Esophagus muscularis mucosa (tissue), 4 donors: ENCODE measurements around the gene C1orf21. TPM values are rescaled to one million over a fixed set of nuclear protein-coding genes. Genes with fewer than 3 reads are reported as not detected.
A peak's percentile ranks its signal among the peaks of the same experiment; 100 is the strongest.

Experiments used
- DNase-seq: peaks from one replicate; pipeline ENCODE4 v3.0.0-alpha.2; 2017; ENCODE audit errors: extremely low spot score
- H3K27ac ChIP-seq, 4 donors: fragments of 200-600 bp; sonication (generic); replicated peaks in 1 of 4; 1 replicate in 3 of 4; 2 replicates in 1 of 4; pipeline ENCODE4 v1.5.1; 2016 to 2019; ENCODE audit warnings: mild to moderate bottlenecking in 1 of 4
- H3K27me3 ChIP-seq, 4 donors: fragments of 200-600 bp; sonication (generic); one replicate each; pipeline versions ENCODE4 v1.5.1 to v1.6.0; 2016 to 2019
- H3K36me3 ChIP-seq, 4 donors: fragments of 200-600 bp; sonication (generic); one replicate each; pipeline ENCODE4 v1.5.1; 2016 to 2019
- H3K4me1 ChIP-seq, 4 donors: fragments of 200-600 bp; sonication (generic); one replicate each; pipeline ENCODE4 v1.5.1; 2016 to 2019
- H3K4me3 ChIP-seq, 4 donors: fragments of 200-600 bp; sonication (generic); 1 replicate in 2 of 4; 2 replicates in 2 of 4; pipeline ENCODE4 v1.5.1; 2016 to 2019; ENCODE audit warnings: mild to moderate bottlenecking in 4 of 4, moderate library complexity in 1 of 4
- H3K9me3 ChIP-seq, 4 donors: fragments of 200-600 bp; sonication (generic); 1 replicate in 3 of 4; 2 replicates in 1 of 4; pipeline ENCODE4 v1.5.1; 2016 to 2019
- EP300 ChIP-seq: sonication (generic); formaldehyde crosslinking; IDR thresholded peaks from one replicate; pipeline ENCODE4 v1.6.1; 2017; ENCODE audit warnings: antibody characterized with exemption
- POLR2A ChIP-seq: fragments of 450-650 bp; IDR thresholded peaks from one replicate; pipeline ENCODE4 v1.6.1; 2017; ENCODE audit warnings: antibody characterized with exemption, moderate library complexity, mild to moderate bottlenecking, low read depth
- POLR2AphosphoS5 ChIP-seq, 2 donors: sonication (generic); formaldehyde crosslinking; IDR thresholded peaks; one replicate each; pipeline ENCODE4 v1.6.1; 2017; ENCODE audit warnings: antibody characterized with exemption in 2 of 2
- WGBS: methylation state at CpG from one replicate; pipeline ENCODE4 v1.1.5; 2018; 5-methylcytosine and 5-hydroxymethylcytosine counted together
- intact Hi-C: fragments of 100-400 bp; cut with DNase I; formaldehyde crosslinking; loops from one replicate; pipeline ENCODE4 v1.15.1; 2023
- total RNA-seq, 4 donors: library from RNA; depleted of rRNA; stranded (reverse); fragments of >200 nt; gene quantifications; one replicate each; pipeline versions ENCODE4 v1.1.0 to v1.2.1, GENCODE V29; 2016
- TF ChIP-seq, protein P1 (sequence below), 3 experiments: fragments of 200-600 bp in 2 of 3; fragments of 450-650 bp in 1 of 3; sonication (generic) in 2 of 3; IDR thresholded peaks; one replicate each; pipeline ENCODE4 v1.5.1; 2017 to 2019; ENCODE audit warnings: antibody characterized with exemption in 3 of 3, mild to moderate bottlenecking in 2 of 3, moderate library complexity in 1 of 3

Gene C1orf21
- total RNA-seq, 4 donors from 2014 or later, result 39.5 to 91.7 (median 58.8) TPM

DNA sequence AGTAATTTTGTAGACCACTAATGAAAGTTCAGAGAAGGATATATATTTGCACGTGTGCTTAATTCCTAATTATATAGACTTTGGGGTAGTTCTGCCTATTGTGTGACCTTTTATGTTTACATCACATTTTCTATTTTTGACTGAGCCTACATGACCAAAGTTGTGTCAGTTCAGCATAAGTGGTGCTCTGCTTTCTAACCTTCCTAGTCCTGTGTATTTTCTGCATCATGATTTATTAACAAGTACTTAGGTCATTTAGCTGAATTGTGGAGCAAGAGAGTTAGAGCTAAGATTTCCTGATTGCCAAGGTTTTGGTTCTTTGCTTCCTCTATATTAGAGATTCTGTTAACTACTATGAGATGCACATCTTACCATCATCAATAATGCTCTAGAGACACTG lies 176.0 kb downstream of the C1orf21 start:
- WGBS, result 39% methylated on average over 1 of the region's 1 CpG
- DNase-seq, result no peak
- intact Hi-C loops, result loop anchor here (5.0 kb wide), 2 partner anchors 99 to 176 kb away; partner anchors contain the start of gene C1orf21
- no peak overlapping the region for H3K4me3 ChIP-seq
- no peaks in the 10 kb centered on the region for H3K27me3 ChIP-seq
- TF ChIP-seq EP300 (no peak), POLR2AphosphoS5 (IDR thresholded peaks at IDR 0.05) (no peak), POLR2A (no peak)
- TF ChIP-seq, protein P1, sequence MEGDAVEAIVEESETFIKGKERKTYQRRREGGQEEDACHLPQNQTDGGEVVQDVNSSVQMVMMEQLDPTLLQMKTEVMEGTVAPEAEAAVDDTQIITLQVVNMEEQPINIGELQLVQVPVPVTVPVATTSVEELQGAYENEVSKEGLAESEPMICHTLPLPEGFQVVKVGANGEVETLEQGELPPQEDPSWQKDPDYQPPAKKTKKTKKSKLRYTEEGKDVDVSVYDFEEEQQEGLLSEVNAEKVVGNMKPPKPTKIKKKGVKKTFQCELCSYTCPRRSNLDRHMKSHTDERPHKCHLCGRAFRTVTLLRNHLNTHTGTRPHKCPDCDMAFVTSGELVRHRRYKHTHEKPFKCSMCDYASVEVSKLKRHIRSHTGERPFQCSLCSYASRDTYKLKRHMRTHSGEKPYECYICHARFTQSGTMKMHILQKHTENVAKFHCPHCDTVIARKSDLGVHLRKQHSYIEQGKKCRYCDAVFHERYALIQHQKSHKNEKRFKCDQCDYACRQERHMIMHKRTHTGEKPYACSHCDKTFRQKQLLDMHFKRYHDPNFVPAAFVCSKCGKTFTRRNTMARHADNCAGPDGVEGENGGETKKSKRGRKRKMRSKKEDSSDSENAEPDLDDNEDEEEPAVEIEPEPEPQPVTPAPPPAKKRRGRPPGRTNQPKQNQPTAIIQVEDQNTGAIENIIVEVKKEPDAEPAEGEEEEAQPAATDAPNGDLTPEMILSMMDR (IDR thresholded peaks at IDR 0.05), result no peak
- H3K9me3 ChIP-seq, result no peaks in the 10 kb centered on the region
- peaks cover 0 to 8% (median 0%) of the 10 kb centered on the region in 4 donors for H3K36me3 ChIP-seq
- H3K27ac ChIP-seq, result peak overlapping the region; percentile 52 to 70 (median 62)
- peaks cover 24 to 31% (median 30%) of the 10 kb centered on the region in 4 donors for H3K4me1 ChIP-seq

DNA sequence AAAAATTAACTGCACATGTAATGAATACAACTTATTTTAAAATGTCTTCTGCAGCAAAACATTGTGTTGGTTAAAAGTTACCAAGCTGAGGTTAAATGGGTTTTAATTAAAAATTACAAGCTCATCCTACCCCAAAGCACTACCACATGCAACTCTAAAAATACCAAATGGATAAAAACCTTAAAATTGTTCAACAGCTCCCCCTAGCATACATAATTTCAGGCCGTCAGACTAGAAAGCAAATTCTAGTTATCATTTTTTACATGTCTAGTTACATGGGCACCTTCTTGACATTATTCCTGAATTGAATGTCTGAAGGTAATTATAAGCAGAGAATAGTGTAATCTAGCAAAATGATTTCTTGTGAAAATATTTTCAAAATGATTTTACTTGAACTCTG lies 176.5 kb downstream of the C1orf21 start:
- peaks cover 0 to 8% (median 0%) of the 10 kb centered on the region in 4 donors for H3K36me3 ChIP-seq
- no peaks in the 10 kb centered on the region for H3K27me3 ChIP-seq
- intact Hi-C loops, result loop anchor here (5.0 kb wide), 2 partner anchors 99 to 176 kb away; partner anchors contain the start of gene C1orf21
- H3K4me3 ChIP-seq, result no peak overlapping the region
- peaks cover 24 to 31% (median 29%) of the 10 kb centered on the region in 4 donors for H3K4me1 ChIP-seq
- 16% methylated on average over 1 of the region's 1 CpG for WGBS
- H3K9me3 ChIP-seq, result no peaks in the 10 kb centered on the region
- peak overlapping the region in 1 of 4 donors; percentile 70 for H3K27ac ChIP-seq
- TF ChIP-seq, protein P1 (IDR thresholded peaks at IDR 0.05), result peak; percentile 62 to 67 (median 63)
- TF ChIP-seq POLR2AphosphoS5 (IDR thresholded peaks at IDR 0.05), result no peak
- no peak for DNase-seq

DNA sequence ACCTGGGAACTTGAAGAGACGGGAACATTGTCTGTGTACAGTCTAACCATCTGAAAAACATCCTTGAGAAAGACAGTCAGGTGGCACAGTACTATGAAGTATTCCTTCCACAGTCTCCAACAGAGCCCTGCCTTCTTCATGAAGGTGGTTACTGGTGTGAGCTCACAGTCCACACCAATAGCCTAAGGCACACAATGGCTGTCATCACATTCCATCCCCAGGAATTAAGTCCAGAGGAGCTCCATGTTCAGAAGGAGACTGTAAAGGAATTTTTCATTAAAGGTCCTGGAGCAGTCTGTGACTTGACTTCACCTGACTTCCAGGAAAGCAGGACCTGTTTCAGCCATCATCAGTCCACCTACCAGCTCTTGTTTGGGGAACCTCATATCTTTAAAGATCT lies 180.2 kb downstream of the C1orf21 start:
- H3K4me1 ChIP-seq, result peaks cover 12 to 18% (median 16%) of the 10 kb centered on the region in 4 donors
- no peak for DNase-seq
- TF ChIP-seq, protein P1 (IDR thresholded peaks at IDR 0.05), result no peak
- TF ChIP-seq POLR2A (no peak), EP300 (no peak), POLR2AphosphoS5 (IDR thresholded peaks at IDR 0.05) (no peak)
- no peak overlapping the region for H3K4me3 ChIP-seq
- no peaks in the 10 kb centered on the region for H3K27me3 ChIP-seq
- no peak overlapping the region for H3K27ac ChIP-seq
- WGBS, result 94% methylated on average over 1 of the region's 1 CpG
- intact Hi-C loops, result loop anchor here (5.0 kb wide), 1 partner anchor 490 kb away; no protein-coding TSS in a partner anchor
- peaks cover 0 to 8% (median 0%) of the 10 kb centered on the region in 4 donors for H3K36me3 ChIP-seq
- no peaks in the 10 kb centered on the region for H3K9me3 ChIP-seq

DNA sequence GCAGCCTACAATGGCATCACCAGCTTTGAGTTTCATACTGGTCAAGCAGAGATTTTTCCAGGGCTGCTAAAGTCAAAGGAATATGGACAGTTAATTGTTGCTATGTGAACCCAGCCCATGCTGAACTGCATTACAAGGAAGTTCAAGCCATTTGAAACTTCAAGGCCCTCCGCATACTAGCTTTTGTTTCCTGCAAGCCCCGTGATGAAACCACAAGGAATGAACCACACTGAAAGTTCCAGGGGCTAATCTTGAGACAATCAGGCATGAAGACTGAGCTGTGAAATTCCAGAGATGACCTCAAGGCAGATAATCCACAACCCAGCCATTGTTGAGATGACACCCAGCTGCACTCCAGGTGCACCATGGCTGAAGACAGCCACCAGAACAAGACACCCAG lies 180.8 kb downstream of the C1orf21 start:
- no peak overlapping the region for H3K4me3 ChIP-seq
- WGBS, result 81% methylated on average over 2 of the region's 2 CpGs

More for the DNA sequence above, 180.8 kb downstream of the C1orf21 start:
- no peaks in the 10 kb centered on the region for H3K9me3 ChIP-seq
- intact Hi-C loops, result loop anchor here (5.0 kb wide), 1 partner anchor 490 kb away; no protein-coding TSS in a partner anchor
- no peak for DNase-seq
- H3K4me1 ChIP-seq, result peaks cover 6 to 12% (median 10%) of the 10 kb centered on the region in 4 donors
- no peak overlapping the region for H3K27ac ChIP-seq
- H3K27me3 ChIP-seq, result no peaks in the 10 kb centered on the region
- TF ChIP-seq POLR2AphosphoS5 (IDR thresholded peaks at IDR 0.05), result no peak
- no peak for TF ChIP-seq EP300
- TF ChIP-seq, protein P1 (IDR thresholded peaks at IDR 0.05), result no peak
- no peak for TF ChIP-seq POLR2A
- H3K36me3 ChIP-seq, result peaks cover 0 to 8% (median 0%) of the 10 kb centered on the region in 4 donors
